HG03432 (cell line): ENCODE data around the gene INPP5A.

ENCODE experiments used
- ATAC-seq: cut with Tn5 transposase; IDR thresholded peaks from one replicate; pipeline ENCODE4 v1.9.1; 2021; ENCODE audit warnings: mild to moderate bottlenecking, moderate library complexity; ENCODE audit not compliant: unreplicated experiment

INPP5A gene

DNA sequence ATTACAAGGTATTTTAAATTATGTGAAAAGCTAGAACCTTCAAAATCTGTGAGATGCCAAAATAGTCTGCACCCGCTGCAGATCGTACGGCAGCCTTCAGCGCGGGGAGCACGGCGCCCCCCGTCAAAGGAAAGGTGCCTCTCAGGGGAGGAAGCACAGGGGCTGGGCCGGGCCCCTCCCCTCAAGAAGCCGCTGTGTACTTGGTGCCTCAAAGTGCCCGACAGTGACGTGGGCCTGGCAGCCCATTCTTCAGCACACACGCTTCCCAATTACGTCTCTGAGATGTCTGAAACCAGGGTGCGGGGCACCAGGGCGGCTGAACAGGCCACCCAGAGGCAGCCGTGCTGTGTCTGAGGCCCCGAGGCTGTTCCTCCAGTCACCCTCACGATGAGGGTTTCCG is 116.1 kb downstream of the INPP5A start:
- ATAC-seq, result no peak

DNA sequence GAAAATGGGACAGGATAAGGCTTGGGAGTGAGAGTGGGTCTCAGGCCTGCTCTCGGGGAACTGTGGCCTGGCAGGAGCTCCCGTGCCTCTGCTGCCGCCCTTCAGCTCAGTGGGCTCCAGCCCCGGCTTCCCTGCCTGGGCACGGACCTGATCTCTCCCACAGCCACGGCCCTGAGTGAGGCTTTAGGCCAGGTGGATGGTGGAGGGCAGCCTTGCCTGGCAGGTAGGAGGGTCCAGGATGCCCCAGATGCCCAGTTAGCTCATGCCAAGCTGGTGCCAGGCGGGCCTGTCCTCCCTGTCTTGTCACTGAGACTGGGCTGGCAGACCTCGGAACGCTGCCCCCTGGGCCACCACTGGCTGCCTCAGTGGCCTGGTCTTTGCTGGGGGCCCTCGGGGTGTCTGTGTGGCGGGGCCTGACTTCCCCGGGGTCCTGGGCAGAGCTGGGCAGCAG is 116.6 kb downstream of the INPP5A start:
- no peak for ATAC-seq

DNA sequence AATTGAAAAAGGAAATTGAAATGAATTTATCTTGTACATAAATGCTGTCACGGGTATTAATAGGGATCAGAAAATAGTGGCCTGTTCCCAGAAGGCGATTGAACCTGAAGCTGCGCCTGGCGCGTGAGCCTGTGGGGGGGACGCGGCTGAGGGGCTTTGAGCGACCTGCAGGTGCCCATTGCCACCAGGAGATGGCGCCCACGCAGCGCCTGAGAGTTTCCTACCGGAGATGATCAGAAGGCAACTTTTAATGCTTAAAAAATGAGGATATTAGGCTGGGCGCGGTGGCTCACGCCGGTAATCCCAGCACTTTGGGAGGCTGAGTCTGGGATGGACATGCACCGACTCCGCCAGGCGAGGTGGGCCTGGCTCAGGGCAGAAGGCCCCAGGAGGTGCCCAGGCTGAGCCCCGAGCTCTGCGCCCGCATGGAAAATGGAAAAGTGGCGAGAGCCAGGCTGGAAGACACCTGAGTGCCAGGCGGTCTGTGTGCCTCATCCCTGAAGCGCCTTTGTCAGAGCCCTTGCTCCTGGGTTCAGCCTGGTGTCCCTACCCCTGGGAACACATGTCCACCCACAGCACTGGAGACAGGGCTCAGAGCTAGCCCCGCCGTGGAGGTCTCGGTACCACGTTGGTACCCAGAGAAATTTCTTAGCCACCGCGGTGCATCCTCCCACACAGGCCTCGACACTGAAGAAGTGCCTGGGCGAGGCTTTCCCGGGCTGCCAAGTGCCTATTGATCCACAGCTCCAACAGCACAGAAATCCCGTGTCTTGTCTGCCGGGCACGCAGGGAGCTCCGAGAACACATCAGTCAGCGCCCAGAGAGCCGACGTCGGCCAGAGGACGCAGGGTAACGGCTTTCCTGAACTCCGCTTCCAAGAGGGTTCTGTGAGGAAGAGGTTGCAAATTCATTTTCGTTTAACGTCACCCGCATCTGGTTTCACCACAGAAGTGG is 117.4 kb downstream of the INPP5A start:
- ATAC-seq, result no peak

- ATAC-seq, result no peak
Observed at GRCh38 chr10:132655735-132656134, 118.1 kb downstream of the INPP5A start.

DNA sequence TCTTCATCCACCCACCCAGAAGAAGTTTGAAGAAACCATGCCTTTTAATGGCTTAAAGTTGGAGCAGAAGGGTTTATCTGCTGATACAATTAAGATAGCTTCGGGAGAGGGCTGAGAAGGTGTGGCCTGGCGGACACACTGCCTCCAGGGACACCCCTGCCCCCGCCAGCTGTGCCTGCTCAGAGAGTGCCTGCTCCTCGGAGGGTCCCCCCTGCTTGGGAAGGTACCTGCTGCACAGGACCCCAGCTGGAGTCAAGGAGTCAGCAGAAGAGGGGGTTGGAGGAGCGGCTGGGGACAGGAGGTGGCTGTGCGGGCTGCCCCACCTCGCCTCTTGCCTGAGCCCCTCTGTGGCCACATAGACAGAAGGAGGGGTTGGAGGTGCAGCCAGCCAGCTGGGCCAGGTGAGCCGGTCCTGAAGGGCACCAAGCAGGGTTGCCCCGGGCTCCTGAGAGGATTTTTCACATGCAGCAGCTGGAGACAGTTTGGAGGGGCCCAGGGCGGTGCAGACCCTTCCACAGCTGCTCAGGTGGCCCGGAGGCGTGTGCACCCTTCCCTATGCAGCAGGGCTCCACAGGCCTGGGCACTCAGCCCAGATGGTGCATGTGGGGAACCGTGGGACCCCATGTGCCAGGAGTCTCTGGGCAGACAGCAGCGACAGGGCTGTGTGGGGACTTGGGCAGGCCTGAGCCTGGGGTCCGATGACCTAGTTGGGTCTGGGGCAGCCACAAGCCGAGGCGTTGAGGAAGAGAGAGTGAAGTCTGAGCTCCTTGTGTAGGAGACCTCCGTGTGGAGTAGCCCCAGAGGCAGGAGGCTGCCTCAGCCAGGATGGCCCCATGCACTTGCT is 118.9 kb downstream of the INPP5A start:
- ATAC-seq, result no peak

DNA sequence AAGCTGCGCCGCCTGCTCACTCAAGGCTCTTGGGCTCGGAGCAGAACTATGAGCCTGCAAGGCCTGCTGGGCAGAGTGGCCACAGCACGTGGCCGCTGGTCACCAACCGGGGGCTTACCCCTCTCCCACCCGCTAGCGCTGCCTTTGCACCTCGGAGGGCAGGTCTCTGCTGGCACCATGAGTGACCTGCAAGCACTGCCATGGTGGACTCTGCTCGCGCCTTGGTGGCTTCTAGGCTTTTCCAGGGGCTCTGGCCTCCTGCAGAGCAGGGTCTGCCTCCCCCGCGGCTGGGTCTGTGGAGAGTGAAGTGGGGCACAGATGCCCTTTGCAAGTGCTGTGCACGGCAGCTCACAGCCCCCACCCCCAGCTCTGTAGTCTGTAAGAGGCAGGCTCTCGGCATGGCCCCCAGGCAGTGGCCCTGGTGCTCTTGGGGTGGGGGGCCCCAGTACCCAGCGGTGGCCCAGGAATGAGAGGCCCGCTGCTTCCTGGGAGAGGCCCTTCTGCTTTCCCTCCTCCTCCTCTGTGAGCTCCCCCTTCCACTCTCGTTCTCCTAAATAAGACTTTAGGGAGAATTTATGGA is 119.6 kb downstream of the INPP5A start:
- ATAC-seq, result no peak

- ATAC-seq, result no peak
Observed at GRCh38 chr10:132657748-132658147, 120.2 kb downstream of the INPP5A start.

- ATAC-seq, result no peak
Observed at GRCh38 chr10:132658546-132659205, 121.1 kb downstream of the INPP5A start.

GRCh38 chr10:132659206-132660091 is 121.9 kb downstream of the INPP5A start:
- no peak for ATAC-seq

DNA sequence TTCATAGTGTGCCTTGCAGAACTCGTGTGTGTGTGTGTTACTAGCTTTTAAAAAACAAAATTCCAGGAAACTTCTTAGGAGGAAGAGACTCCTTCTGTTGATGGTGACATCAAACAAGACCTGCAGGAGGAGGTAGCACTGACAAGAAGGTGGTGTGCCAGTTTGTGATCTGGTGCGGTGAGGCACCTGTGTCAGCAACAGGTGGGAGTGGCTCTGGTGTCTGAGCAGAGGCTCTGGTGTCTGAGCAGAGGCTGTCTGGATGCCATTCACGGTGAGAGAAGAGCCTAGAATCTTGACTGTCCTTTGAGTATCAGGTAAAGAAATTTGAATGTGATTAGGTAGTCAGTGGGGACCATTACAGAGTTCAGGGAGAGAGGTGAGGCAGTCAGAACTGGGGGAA is 122.8 kb downstream of the INPP5A start:
- no peak for ATAC-seq

- no peak for ATAC-seq
Observed at GRCh38 chr10:132662186-132662920, 124.8 kb downstream of the INPP5A start.

DNA sequence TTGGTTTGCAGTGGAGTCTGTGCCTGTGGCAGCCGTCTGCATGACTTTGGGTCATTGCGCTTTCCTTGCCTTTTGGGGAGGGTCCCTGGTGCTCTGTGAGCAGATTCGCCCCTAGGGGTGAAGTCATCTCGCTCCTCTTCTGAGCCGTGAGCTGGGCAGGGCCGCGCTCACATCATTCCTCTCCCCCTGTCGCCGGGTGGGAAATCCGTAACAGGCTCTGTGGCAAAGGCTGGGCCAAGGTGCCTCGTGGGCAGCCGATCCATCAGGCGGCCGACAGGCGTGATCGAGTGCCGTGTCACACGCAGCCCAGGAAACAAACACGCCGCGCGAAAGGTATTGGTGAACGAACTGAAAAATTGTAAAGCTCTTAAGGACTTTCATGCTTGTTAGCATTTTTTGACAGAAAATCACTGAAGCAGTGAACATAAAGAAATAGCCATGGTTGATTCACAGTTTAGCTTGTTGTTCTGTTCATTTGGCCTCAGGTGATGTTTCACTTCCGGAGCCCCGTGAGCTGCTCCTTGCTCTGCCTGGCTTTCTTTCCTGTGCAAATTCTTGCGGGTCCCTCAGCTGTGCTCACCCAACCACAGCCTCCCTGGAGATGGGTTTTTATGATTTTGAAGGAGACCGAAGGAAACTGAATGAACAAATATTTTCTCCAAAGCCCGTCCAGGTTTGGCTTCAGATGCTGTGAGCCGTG is 126.2 kb downstream of the INPP5A start:
- no peak for ATAC-seq

DNA sequence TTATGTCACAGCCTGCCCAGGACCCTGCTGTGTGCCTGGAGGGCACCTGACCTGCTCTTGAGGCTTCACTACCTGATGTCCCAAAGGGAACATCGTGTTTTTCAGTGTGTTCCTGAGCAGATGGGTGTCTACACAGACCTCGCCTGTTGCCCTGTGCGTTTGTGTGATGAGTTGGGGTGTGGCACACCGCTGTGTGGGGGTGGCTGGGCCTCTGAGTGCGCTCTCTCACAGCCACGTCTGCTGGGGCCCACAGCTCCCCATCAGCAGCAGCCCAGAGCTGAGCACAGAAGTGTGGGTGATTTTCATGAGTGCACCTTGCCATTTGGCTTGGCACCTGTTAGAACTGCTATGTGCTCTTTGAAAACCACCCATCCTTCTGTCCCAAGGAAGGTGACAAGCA is 126.8 kb downstream of the INPP5A start:
- no peak for ATAC-seq

DNA sequence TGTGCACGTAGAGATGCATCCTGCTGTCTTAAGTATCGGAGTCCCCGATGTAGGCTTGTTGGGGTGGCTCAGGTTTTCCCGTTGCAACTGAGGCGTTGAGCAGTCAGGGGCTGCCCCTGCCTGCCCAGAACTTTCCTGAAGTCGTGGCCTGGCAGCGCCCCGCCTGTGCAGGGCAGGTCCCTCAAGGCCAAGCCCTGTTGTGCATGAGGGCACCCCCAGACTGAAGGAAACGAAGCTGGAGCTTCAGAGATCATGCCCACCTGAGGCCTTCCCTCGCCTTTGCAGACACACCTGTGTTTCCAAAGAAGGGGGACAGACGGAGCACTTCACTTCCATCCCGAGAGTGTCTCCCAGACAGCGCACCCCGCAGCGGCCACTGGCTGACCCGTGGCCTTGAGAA is 127.3 kb downstream of the INPP5A start:
- ATAC-seq, result no peak

DNA sequence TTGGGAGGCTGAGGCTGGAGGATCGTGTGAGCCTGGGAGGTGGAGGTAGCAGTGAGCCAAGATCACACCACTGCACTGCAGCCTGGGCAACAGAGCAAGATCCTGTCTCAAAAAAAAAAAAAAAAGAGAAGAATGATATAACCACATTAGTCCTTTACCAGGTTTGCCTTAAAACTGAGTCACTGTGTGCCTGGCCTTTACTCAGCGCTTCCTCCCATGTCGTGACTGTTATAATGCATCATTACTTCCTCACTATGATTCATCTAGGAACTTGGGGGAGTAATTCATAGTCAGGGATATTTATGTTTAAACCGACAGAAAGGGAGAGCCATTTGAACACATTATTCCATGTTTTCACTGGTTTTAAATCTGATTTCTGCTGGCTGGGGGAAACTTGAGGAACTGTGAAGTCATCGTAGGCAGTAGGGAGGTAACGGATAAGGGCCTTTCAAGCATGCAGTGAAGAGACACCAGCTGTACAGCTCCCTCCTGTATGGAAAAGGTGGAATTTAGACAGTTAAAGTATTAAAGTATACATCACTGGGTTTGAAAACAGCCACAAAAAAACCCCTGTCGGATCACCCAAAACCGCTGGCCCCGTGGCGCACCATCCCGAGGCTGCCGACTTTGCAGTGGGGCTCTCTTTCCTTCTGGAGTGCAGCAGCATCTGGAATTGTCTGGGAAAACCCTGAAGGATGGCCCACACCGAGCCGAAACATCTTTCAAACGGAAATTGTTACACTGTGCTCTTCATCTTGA is 128.5 kb downstream of the INPP5A start:
- no peak for ATAC-seq

GRCh38 chr10:132666705-132667341 is 129.2 kb downstream of the INPP5A start:
- ATAC-seq, result no peak

- ATAC-seq, result no peak
Observed at GRCh38 chr10:132667342-132668047, 129.9 kb downstream of the INPP5A start.
